ENCODE data around the gene ITPR3. TPM values are rescaled to one million over a fixed set of nuclear protein-coding genes. Genes with fewer than 3 reads are reported as not detected.

Gene ITPR3
- total RNA-seq, 1 donor from 2014 or later = 4.7 TPM

DNA sequence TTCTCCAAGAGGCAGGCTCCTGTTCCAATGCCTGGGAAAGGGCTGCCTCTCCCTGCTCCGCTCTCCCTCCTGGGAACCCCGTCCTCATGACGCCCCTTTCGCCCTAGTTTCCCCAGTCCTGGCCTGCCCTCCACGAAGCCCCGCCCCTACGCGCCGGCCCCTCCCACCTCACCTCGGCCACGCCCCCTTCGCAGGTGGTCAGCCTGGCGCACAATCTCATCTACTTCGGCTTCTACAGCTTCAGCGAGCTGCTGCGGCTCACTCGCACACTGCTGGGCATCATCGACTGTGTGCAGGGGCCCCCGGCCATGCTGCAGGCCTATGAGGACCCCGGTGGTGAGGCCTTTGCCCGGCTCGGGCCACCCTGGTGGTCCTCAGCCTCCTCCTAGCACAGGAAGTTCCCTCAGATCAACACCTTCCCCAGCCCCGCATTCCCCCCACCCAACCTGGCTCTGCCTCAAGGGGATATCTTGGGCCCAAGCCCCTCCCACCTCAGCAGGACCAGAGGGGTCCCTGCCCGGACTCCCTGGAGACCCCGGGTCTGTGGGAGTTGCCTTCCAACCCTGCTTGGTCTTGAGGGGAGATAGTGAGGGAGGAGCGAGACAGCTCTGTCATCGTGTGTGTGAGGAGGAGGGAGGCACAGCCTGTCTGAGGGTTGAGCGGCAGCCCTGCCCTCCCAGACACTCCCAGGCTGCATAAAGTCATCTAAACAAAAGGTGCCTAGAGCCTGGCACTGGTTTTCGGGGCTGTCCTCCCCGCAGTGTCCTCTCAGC lies 50.0 kb downstream of the ITPR3 start:
- Histone ChIP-seq H3K4me1 (ENCODE audit: control insufficient read depth in 3 of 3, insufficient read depth in 3 of 3, low read length in 3 of 3) (peaks cover 0 to 10% (median 3%) of the 10 kb centered on the region in 3 donors), H3K9me3 (ENCODE audit: control insufficient read depth in 3 of 3, low read length in 3 of 3) (no peaks in the 10 kb centered on the region), H3K9ac (ENCODE audit: low read depth in 1 of 3, low read length in 3 of 3) (no peak overlapping the region), H3K27me3 (ENCODE audit: control insufficient read depth in 3 of 3, insufficient read depth in 3 of 3, low read length in 3 of 3) (no peaks in the 10 kb centered on the region), H3K4me3 (ENCODE audit: low read length in 3 of 3) (no peak overlapping the region), H3K36me3 (ENCODE audit: control insufficient read depth in 3 of 3, insufficient read depth in 3 of 3, low read length in 3 of 3) (peaks cover 0 to 10% (median 6%) of the 10 kb centered on the region in 3 donors), H3K27ac (ENCODE audit: low read depth, low read length) (no peak overlapping the region)

DNA sequence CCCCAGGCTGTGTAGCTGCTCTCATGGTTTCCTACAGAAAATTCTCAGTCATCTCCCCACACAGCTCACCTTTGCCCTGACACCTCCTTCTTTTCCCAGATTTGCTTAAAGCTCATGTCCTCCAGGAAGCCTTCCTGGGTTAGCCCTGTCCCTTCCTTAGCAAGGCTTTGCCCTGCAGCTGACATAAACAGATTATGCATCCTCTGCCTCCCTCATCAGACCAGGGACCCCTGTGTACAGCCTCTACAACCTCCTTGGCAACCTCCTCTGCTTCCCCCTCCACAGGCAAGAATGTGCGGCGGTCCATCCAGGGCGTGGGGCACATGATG lies 50.6 kb downstream of the ITPR3 start:
- Histone ChIP-seq H3K27me3 (ENCODE audit: control insufficient read depth in 3 of 3, insufficient read depth in 3 of 3, low read length in 3 of 3) (no peaks in the 10 kb centered on the region), H3K36me3 (ENCODE audit: control insufficient read depth in 3 of 3, insufficient read depth in 3 of 3, low read length in 3 of 3) (peaks cover 0 to 10% (median 10%) of the 10 kb centered on the region in 3 donors), H3K9me3 (ENCODE audit: control insufficient read depth in 3 of 3, low read length in 3 of 3) (no peaks in the 10 kb centered on the region), H3K9ac (ENCODE audit: low read depth in 1 of 3, low read length in 3 of 3) (no peak overlapping the region), H3K4me1 (ENCODE audit: control insufficient read depth in 3 of 3, insufficient read depth in 3 of 3, low read length in 3 of 3) (peaks cover 0 to 10% (median 3%) of the 10 kb centered on the region in 3 donors), H3K4me3 (ENCODE audit: low read length in 3 of 3) (no peak overlapping the region), H3K27ac (ENCODE audit: low read depth, low read length) (no peak overlapping the region)

DNA sequence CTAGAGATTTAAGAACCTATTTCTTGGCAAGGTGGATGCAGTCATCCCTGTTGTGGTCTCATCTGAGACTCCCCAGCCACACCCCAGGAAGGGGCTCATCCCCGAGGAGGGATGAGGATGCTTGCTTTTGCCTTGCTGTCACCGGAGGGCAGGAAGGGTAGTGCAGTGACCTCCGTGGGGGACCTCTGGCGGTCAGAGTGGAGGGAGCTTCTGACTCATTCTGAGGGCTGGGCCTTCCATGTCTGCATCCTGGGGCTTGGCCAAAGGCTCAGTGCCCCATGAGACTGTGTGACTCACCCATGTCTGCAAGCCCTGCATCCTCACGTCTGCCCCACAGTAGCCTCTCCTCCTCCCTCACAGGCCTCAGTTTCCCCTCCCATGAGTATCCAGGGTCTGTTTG lies 51.7 kb downstream of the ITPR3 start:
- peaks cover 0 to 10% (median 3%) of the 10 kb centered on the region in 3 donors for H3K4me1 ChIP-seq (ENCODE audit: control insufficient read depth in 3 of 3, insufficient read depth in 3 of 3, low read length in 3 of 3)
- H3K27me3 ChIP-seq (ENCODE audit: control insufficient read depth in 3 of 3, insufficient read depth in 3 of 3, low read length in 3 of 3) = no peaks in the 10 kb centered on the region
- no peaks in the 10 kb centered on the region for H3K9me3 ChIP-seq (ENCODE audit: control insufficient read depth in 3 of 3, low read length in 3 of 3)
- H3K9ac ChIP-seq (ENCODE audit: low read depth in 1 of 3, low read length in 3 of 3) = no peak overlapping the region
- no peak overlapping the region for H3K4me3 ChIP-seq (ENCODE audit: low read length in 3 of 3)
- H3K36me3 ChIP-seq (ENCODE audit: control insufficient read depth in 3 of 3, insufficient read depth in 3 of 3, low read length in 3 of 3) = peaks cover 0 to 14% (median 8%) of the 10 kb centered on the region in 3 donors
- H3K27ac ChIP-seq (ENCODE audit: low read depth, low read length) = no peak overlapping the region

DNA sequence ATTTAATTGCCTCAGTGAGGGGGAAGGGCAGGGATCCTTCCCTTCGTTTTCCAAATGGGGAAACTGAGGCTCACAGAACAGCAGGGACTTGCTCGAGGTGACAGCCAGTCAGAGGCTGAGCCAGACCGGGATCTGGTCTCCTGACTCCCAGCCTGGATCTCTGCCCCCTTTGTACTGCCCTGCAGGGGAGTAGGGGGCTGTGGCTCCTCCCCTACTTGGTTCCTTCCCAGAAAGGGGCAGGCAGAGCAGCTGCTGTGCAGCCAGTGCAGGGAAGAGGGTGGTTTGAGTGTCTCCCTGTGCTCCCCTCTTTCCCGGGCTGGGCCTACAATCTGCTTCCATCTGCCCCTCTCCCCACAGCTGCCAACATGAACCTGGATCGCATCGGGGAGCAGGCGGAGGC lies 52.7 kb downstream of the ITPR3 start:
- H3K4me1 ChIP-seq (ENCODE audit: control insufficient read depth in 3 of 3, insufficient read depth in 3 of 3, low read length in 3 of 3) = peaks cover 0 to 10% (median 3%) of the 10 kb centered on the region in 3 donors
- no peaks in the 10 kb centered on the region for H3K9me3 ChIP-seq (ENCODE audit: control insufficient read depth in 3 of 3, low read length in 3 of 3)
- peaks cover 0 to 14% (median 8%) of the 10 kb centered on the region in 3 donors for H3K36me3 ChIP-seq (ENCODE audit: control insufficient read depth in 3 of 3, insufficient read depth in 3 of 3, low read length in 3 of 3)

DNA sequence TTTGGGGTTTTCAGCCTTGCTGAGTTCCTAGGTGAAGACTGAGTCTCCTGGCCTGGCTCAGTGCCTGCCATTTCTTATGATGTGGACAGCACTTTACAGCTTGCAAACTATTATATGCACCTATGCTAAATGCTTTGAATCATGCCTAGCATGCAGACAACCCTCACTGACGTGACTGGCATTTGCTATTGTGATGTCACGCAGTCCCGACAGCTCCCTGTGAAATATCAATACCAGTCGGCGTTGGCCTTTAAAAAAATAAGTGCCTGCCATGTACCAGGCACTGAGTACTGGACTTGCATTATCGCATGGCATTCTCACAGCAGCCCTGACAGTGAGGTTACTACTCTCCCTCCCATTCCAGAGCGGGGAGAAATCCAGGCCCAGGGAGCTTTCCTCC lies 54.8 kb downstream of the ITPR3 start:
- Histone ChIP-seq H3K27me3 (ENCODE audit: control insufficient read depth in 3 of 3, insufficient read depth in 3 of 3, low read length in 3 of 3) (peaks cover 0 to 3% (median 0%) of the 10 kb centered on the region in 3 donors), H3K36me3 (ENCODE audit: control insufficient read depth in 3 of 3, insufficient read depth in 3 of 3, low read length in 3 of 3) (peaks cover 0 to 12% (median 11%) of the 10 kb centered on the region in 3 donors), H3K4me1 (ENCODE audit: control insufficient read depth in 3 of 3, insufficient read depth in 3 of 3, low read length in 3 of 3) (peaks cover 0 to 10% (median 3%) of the 10 kb centered on the region in 3 donors), H3K9me3 (ENCODE audit: control insufficient read depth in 3 of 3, low read length in 3 of 3) (no peaks in the 10 kb centered on the region), H3K4me3 (ENCODE audit: low read length in 3 of 3) (no peak overlapping the region), H3K27ac (ENCODE audit: low read depth, low read length) (no peak overlapping the region), H3K9ac (ENCODE audit: low read depth in 1 of 3, low read length in 3 of 3) (no peak overlapping the region)

More for the DNA sequence above, 52.7 kb downstream of the ITPR3 start:
- H3K27me3 ChIP-seq (ENCODE audit: control insufficient read depth in 3 of 3, insufficient read depth in 3 of 3, low read length in 3 of 3) = peaks cover 0 to 1% (median 0%) of the 10 kb centered on the region in 3 donors
- no peak overlapping the region for H3K9ac ChIP-seq (ENCODE audit: low read depth in 1 of 3, low read length in 3 of 3)
- H3K27ac ChIP-seq (ENCODE audit: low read depth, low read length) = no peak overlapping the region
- no peak overlapping the region for H3K4me3 ChIP-seq (ENCODE audit: low read length in 3 of 3)

DNA sequence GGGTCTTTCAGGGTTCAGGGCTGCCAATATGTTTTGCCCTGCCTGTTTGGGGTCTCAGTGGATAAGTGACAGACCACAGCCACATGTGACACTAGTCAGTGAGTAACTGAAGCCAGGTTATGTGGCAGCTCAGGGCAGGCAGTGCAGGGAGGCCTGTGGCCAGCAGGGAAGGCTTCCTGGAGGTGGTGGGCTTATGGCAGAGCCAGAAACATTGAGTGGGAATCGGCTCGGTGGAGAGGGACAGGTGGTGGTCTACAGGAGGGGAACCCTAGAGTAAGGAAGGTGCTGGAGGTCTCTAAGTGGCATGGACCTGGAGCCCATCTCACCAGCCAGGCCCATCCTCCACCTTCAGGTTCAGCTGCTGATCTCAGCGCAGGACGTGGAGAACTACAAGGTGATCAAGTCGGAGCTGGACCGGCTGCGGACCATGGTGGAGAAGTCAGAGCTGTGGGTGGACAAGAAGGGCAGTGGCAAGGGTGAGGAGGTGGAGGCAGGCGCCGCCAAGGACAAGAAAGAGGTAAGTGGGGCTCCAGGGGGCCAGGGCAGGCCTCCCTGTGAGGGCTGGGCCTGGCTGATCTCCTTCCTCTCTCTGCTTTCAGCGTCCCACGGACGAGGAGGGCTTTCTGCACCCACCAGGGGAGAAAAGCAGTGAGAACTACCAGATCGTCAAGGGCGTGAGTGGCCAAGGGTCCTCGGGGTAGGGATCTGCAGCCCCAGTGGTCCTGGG lies 55.5 kb downstream of the ITPR3 start:
- H3K27me3 ChIP-seq (ENCODE audit: control insufficient read depth in 3 of 3, insufficient read depth in 3 of 3, low read length in 3 of 3) = peaks cover 0 to 3% (median 0%) of the 10 kb centered on the region in 3 donors
- no peak overlapping the region for H3K9ac ChIP-seq (ENCODE audit: low read depth in 1 of 3, low read length in 3 of 3)
- H3K4me1 ChIP-seq (ENCODE audit: control insufficient read depth in 3 of 3, insufficient read depth in 3 of 3, low read length in 3 of 3) = peaks cover 0 to 10% (median 3%) of the 10 kb centered on the region in 3 donors
- no peak overlapping the region for H3K4me3 ChIP-seq (ENCODE audit: low read length in 3 of 3)
- no peaks in the 10 kb centered on the region for H3K9me3 ChIP-seq (ENCODE audit: control insufficient read depth in 3 of 3, low read length in 3 of 3)
- peaks cover 0 to 12% (median 11%) of the 10 kb centered on the region in 3 donors for H3K36me3 ChIP-seq (ENCODE audit: control insufficient read depth in 3 of 3, insufficient read depth in 3 of 3, low read length in 3 of 3)
- H3K27ac ChIP-seq (ENCODE audit: low read depth, low read length) = no peak overlapping the region

DNA sequence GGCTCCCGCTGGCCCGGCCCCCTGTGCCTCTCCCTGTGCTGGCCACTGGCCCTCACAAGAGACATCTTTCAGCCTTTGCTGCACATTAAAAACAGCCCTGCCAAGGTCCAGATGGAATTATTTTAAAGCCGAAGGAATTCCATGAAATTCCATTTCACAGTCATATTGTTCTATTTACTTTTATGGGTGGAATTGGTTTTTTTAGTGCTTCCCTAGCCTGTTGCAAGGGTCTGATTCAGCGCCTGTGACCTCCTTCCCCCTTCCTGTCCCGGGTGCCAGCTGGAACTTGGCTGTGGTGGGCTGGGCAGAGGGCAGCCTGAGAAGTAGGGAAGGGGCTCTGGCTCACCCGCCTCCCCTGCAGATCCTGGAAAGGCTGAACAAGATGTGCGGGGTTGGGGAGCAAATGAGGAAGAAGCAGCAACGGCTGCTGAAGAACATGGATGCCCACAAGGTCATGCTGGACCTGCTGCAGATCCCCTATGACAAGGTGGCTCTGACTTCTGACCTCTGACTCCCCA lies 56.1 kb downstream of the ITPR3 start:
- H3K27ac ChIP-seq (ENCODE audit: low read depth, low read length) = no peak overlapping the region
- H3K27me3 ChIP-seq (ENCODE audit: control insufficient read depth in 3 of 3, insufficient read depth in 3 of 3, low read length in 3 of 3) = peaks cover 0 to 3% (median 0%) of the 10 kb centered on the region in 3 donors
- peaks cover 0 to 12% (median 11%) of the 10 kb centered on the region in 3 donors for H3K36me3 ChIP-seq (ENCODE audit: control insufficient read depth in 3 of 3, insufficient read depth in 3 of 3, low read length in 3 of 3)
- H3K4me1 ChIP-seq (ENCODE audit: control insufficient read depth in 3 of 3, insufficient read depth in 3 of 3, low read length in 3 of 3) = peaks cover 0 to 10% (median 3%) of the 10 kb centered on the region in 3 donors
- H3K9ac ChIP-seq (ENCODE audit: low read depth in 1 of 3, low read length in 3 of 3) = no peak overlapping the region
- no peak overlapping the region for H3K4me3 ChIP-seq (ENCODE audit: low read length in 3 of 3)
- H3K9me3 ChIP-seq (ENCODE audit: control insufficient read depth in 3 of 3, low read length in 3 of 3) = no peaks in the 10 kb centered on the region

DNA sequence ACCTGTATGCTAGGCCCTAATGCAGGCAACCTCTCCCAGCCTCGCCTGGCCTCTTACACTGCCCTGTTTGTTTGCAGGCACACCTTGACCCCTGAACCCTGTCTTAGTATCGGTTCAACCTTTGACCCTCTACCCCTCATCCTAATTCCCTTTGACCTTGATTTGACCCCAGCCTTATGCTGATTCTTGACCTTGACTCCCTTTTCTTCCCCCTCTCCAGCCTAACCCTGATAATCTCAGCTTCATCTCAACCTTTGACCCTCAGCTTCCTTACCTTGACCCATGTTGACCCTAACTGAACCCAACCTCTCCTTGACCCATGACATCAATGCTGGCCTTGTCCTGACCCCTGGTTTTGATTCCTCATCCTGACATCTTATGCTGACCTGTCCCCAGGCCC lies 56.6 kb downstream of the ITPR3 start:
- Histone ChIP-seq H3K36me3 (ENCODE audit: control insufficient read depth in 3 of 3, insufficient read depth in 3 of 3, low read length in 3 of 3) (peaks cover 0 to 12% (median 11%) of the 10 kb centered on the region in 3 donors), H3K9ac (ENCODE audit: low read depth in 1 of 3, low read length in 3 of 3) (no peak overlapping the region), H3K9me3 (ENCODE audit: control insufficient read depth in 3 of 3, low read length in 3 of 3) (no peaks in the 10 kb centered on the region), H3K4me3 (ENCODE audit: low read length in 3 of 3) (no peak overlapping the region), H3K27me3 (ENCODE audit: control insufficient read depth in 3 of 3, insufficient read depth in 3 of 3, low read length in 3 of 3) (peaks cover 0 to 3% (median 0%) of the 10 kb centered on the region in 3 donors), H3K4me1 (ENCODE audit: control insufficient read depth in 3 of 3, insufficient read depth in 3 of 3, low read length in 3 of 3) (peaks cover 0 to 10% (median 3%) of the 10 kb centered on the region in 3 donors), H3K27ac (ENCODE audit: low read depth, low read length) (no peak overlapping the region)

DNA sequence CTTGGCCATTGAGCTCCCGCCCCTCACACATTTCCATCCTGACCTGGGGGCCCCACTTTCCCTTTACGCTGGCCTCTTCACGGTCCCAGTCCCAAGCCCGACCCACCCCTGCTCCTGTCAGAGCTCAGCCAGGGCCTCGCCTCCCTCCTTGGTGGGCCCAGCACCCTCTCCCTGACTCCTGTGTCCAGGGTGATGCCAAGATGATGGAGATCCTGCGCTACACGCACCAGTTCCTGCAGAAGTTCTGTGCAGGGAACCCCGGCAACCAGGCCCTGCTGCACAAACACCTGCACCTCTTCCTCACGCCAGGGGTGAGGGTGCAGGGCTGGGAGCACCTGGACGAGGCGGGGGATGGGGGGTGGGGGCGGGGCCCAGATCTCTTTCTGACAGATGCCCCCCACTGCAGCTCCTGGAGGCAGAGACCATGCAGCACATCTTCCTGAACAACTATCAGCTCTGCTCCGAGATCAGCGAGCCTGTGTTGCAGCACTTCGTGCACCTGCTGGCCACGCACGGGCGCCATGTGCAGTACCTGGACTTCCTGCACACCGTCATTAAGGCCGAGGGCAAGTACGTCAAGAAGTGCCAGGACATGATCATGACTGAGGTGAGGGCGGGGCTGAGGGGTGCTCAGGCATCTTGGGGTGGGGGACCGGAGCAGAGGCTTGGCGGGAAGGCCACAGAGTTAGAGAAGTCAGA lies 57.3 kb downstream of the ITPR3 start:
- H3K36me3 ChIP-seq (ENCODE audit: control insufficient read depth in 3 of 3, insufficient read depth in 3 of 3, low read length in 3 of 3) = peaks cover 0 to 12% (median 11%) of the 10 kb centered on the region in 3 donors
- H3K4me1 ChIP-seq (ENCODE audit: control insufficient read depth in 3 of 3, insufficient read depth in 3 of 3, low read length in 3 of 3) = peaks cover 0 to 4% (median 0%) of the 10 kb centered on the region in 3 donors
- no peak overlapping the region for H3K9ac ChIP-seq (ENCODE audit: low read depth in 1 of 3, low read length in 3 of 3)
- H3K27me3 ChIP-seq (ENCODE audit: control insufficient read depth in 3 of 3, insufficient read depth in 3 of 3, low read length in 3 of 3) = peaks cover 0 to 3% (median 0%) of the 10 kb centered on the region in 3 donors
- no peaks in the 10 kb centered on the region for H3K9me3 ChIP-seq (ENCODE audit: control insufficient read depth in 3 of 3, low read length in 3 of 3)
- no peak overlapping the region for H3K4me3 ChIP-seq (ENCODE audit: low read length in 3 of 3)
- H3K27ac ChIP-seq (ENCODE audit: low read depth, low read length) = no peak overlapping the region

Measured in skeletal muscle tissue (tissue), 4 donors.